ENCODE data around the gene LIN28A. TPM values are rescaled to one million over a fixed set of nuclear protein-coding genes. Genes with fewer than 3 reads are reported as not detected.

LIN28A gene
- total and polyA plus RNA-seq, 4 donors, result not detected

DNA sequence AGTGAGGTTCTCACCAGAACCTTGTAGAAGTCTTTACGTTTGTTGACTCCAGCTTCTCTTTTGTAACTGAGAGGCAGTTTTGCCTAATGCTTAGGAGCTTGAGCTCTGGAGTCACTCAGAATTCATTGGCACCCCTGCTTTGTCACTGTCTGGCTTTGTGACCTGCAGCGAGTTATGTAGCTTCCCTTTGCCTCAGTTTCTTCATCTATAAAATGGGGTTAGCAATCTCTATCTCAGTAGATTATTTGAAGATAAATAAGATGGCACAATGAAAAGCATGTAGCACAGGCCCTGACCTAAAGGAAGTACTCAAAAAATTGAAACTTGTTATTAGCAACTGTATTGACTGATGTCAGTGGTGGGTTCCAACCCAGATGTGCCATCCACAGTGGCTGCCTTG is 29.6 kb downstream of the LIN28A start:
- peaks cover 21 to 70% (median 55%) of the 10 kb centered on the region in 4 donors for H3K36me3 ChIP-seq (ENCODE audit: control insufficient read depth in 4 of 4, insufficient read depth in 3 of 4, low read depth in 1 of 4, low read length in 3 of 4)
- WGBS, result 96% methylated on average over 2 of the region's 2 CpGs
- H3K9me3 ChIP-seq (ENCODE audit: control insufficient read depth in 4 of 4, low read length in 3 of 4), result no peaks in the 10 kb centered on the region
- no peak for TF ChIP-seq EGR1 (IDR thresholded peaks at IDR 0.05; ENCODE audit: low read depth in 2 of 2)
- no peak for TF ChIP-seq TAF1 (conservative IDR thresholded peaks at IDR 0.05)
- no peak overlapping the region for H3K27ac ChIP-seq (ENCODE audit: low read depth in 1 of 2, low read length in 2 of 2)
- H3K27me3 ChIP-seq (ENCODE audit: control insufficient read depth in 4 of 4, insufficient read depth in 4 of 4, low read length in 3 of 4), result no peaks in the 10 kb centered on the region
- no peak overlapping the region for H3K4me3 ChIP-seq (ENCODE audit: low read depth in 1 of 3, low read length in 3 of 3)
- H3K4me1 ChIP-seq (ENCODE audit: control insufficient read depth in 4 of 4, insufficient read depth in 4 of 4, low read length in 3 of 4), result no peaks in the 10 kb centered on the region
- H3K9ac ChIP-seq (ENCODE audit: low read depth in 1 of 2, low read length in 2 of 2), result no peak overlapping the region
- no peak for DNase-seq (ENCODE audit: low spot score)

- Histone ChIP-seq H3K9ac (ENCODE audit: low read depth in 1 of 2, low read length in 2 of 2) (no peak overlapping the region), H3K36me3 (ENCODE audit: control insufficient read depth in 4 of 4, insufficient read depth in 3 of 4, low read depth in 1 of 4, low read length in 3 of 4) (peaks cover 18 to 42% (median 32%) of the 10 kb centered on the region in 4 donors), H3K4me1 (ENCODE audit: control insufficient read depth in 4 of 4, insufficient read depth in 4 of 4, low read length in 3 of 4) (no peaks in the 10 kb centered on the region), H3K9me3 (ENCODE audit: control insufficient read depth in 4 of 4, low read length in 3 of 4) (no peaks in the 10 kb centered on the region), H3K27me3 (ENCODE audit: control insufficient read depth in 4 of 4, insufficient read depth in 4 of 4, low read length in 3 of 4) (no peaks in the 10 kb centered on the region), H3K4me3 (ENCODE audit: low read depth in 1 of 3, low read length in 3 of 3) (no peak overlapping the region), H3K27ac (ENCODE audit: low read depth in 1 of 2, low read length in 2 of 2) (no peak overlapping the region)
- 94% methylated on average over 3 of the region's 3 CpGs for WGBS
- no peak for DNase-seq (ENCODE audit: low spot score)
- no peak for TF ChIP-seq TAF1 (conservative IDR thresholded peaks at IDR 0.05)
- TF ChIP-seq FOXA2 (IDR thresholded peaks at IDR 0.05), result no peak
- no peak for TF ChIP-seq ZBTB33 (IDR thresholded peaks at IDR 0.05)
- TF ChIP-seq REST (IDR thresholded peaks at IDR 0.05), result no peak
- TF ChIP-seq SP1 (IDR thresholded peaks at IDR 0.05), result no peak
- no peak for TF ChIP-seq HNF4A (conservative IDR thresholded peaks at IDR 0.05)
- TF ChIP-seq, protein P1, sequence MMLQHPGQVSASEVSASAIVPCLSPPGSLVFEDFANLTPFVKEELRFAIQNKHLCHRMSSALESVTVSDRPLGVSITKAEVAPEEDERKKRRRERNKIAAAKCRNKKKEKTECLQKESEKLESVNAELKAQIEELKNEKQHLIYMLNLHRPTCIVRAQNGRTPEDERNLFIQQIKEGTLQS (IDR thresholded peaks at IDR 0.05), result no peak
- no peak for TF ChIP-seq JUND (IDR thresholded peaks at IDR 0.05)
- no peak for TF ChIP-seq NR2F2 (IDR thresholded peaks at IDR 0.05)
- no peak for TF ChIP-seq RAD21 (IDR thresholded peaks at IDR 0.05)
- TF ChIP-seq MAX (IDR thresholded peaks at IDR 0.05), result no peak
- no peak for TF ChIP-seq GABPA (IDR thresholded peaks at IDR 0.05 in 1 of 2, conservative IDR thresholded peaks at IDR 0.05 in 1 of 2)
- TF ChIP-seq YY1 (IDR thresholded peaks at IDR 0.05), result no peak
- no peak for TF ChIP-seq FOXA1 (IDR thresholded peaks at IDR 0.05)
- no peak for TF ChIP-seq HNF4G (IDR thresholded peaks at IDR 0.05)
- TF ChIP-seq RXRA (IDR thresholded peaks at IDR 0.05), result no peak
- TF ChIP-seq CTCF (IDR thresholded peaks at IDR 0.05; ENCODE audit: low read depth, low read length, missing input control), result no peak
- no peak for TF ChIP-seq EGR1 (IDR thresholded peaks at IDR 0.05; ENCODE audit: low read depth in 2 of 2)
These were observed 39.3 kb downstream of the LIN28A start for GRCh38 chr1:26449868-26450267.

Measured in liver (tissue), 9 donors.